Endothelial cell (in vitro differentiated cells): ENCODE data around the gene CCDC141. TPM values are rescaled to one million over a fixed set of nuclear protein-coding genes. Genes with fewer than 3 reads are reported as not detected.
"Not testable (repeated sequence)": the region's sequence is repeated elsewhere in the genome, so short reads cannot be mapped to it uniquely, and the experiment has no call there.

Experiments
- DNase-seq: peaks from one replicate; pipeline ENCODE4 v3.0.0; 2021; ENCODE audit warnings: low spot score
- H3K27ac Mint-ChIP-seq: one replicate; pipeline ENCODE4 v1.8.0; 2021; ENCODE audit warnings: mixed read lengths, inconsistent platforms; ENCODE audit not compliant: unreplicated experiment
- H3K27me3 Mint-ChIP-seq: one replicate; pipeline ENCODE4 v1.8.0; 2021; ENCODE audit warnings: mild to moderate bottlenecking, moderate library complexity, mixed read lengths, inconsistent platforms; ENCODE audit not compliant: unreplicated experiment
- H3K36me3 Mint-ChIP-seq: one replicate; pipeline ENCODE4 v1.8.0; 2021; ENCODE audit warnings: mild to moderate bottlenecking, low read depth, mixed read lengths, inconsistent platforms; ENCODE audit not compliant: unreplicated experiment
- H3K4me1 Mint-ChIP-seq: one replicate; pipeline ENCODE4 v1.8.0; 2021; ENCODE audit warnings: mild to moderate bottlenecking, mixed read lengths, inconsistent platforms; ENCODE audit not compliant: unreplicated experiment
- H3K4me3 Mint-ChIP-seq: one replicate; pipeline ENCODE4 v1.8.0; 2021; ENCODE audit warnings: mild to moderate bottlenecking, mixed read lengths, inconsistent platforms; ENCODE audit not compliant: unreplicated experiment
- H3K9me3 Mint-ChIP-seq: one replicate; pipeline ENCODE4 v1.8.0; 2021; ENCODE audit warnings: mixed read lengths, inconsistent platforms; ENCODE audit not compliant: unreplicated experiment
- long read RNA-seq: library from polyadenylated mRNA; unstranded; transcript quantifications from one replicate; pipeline ENCODE4 v2.0.0, GENCODE V29; 2020; ENCODE audit not compliant: unreplicated experiment
- total RNA-seq: library from RNA; stranded (reverse); fragmentation: NEBNext Ultra II Directional; extraction: Animal tissue kit (Norgen Biotek cat#: 25700); gene quantifications from one replicate; pipeline ENCODE4 v1.2.1, GENCODE V29; 2021; ENCODE audit not compliant: unreplicated experiment
- TF ChIP-seq, protein P1 (sequence below): fragments of 200-600 bp; sonication (generic); IDR thresholded peaks from one replicate; pipeline ENCODE4 v1.5.0; 2021; ENCODE audit warnings: antibody characterized with exemption; ENCODE audit not compliant: unreplicated experiment

Gene CCDC141, protein sequence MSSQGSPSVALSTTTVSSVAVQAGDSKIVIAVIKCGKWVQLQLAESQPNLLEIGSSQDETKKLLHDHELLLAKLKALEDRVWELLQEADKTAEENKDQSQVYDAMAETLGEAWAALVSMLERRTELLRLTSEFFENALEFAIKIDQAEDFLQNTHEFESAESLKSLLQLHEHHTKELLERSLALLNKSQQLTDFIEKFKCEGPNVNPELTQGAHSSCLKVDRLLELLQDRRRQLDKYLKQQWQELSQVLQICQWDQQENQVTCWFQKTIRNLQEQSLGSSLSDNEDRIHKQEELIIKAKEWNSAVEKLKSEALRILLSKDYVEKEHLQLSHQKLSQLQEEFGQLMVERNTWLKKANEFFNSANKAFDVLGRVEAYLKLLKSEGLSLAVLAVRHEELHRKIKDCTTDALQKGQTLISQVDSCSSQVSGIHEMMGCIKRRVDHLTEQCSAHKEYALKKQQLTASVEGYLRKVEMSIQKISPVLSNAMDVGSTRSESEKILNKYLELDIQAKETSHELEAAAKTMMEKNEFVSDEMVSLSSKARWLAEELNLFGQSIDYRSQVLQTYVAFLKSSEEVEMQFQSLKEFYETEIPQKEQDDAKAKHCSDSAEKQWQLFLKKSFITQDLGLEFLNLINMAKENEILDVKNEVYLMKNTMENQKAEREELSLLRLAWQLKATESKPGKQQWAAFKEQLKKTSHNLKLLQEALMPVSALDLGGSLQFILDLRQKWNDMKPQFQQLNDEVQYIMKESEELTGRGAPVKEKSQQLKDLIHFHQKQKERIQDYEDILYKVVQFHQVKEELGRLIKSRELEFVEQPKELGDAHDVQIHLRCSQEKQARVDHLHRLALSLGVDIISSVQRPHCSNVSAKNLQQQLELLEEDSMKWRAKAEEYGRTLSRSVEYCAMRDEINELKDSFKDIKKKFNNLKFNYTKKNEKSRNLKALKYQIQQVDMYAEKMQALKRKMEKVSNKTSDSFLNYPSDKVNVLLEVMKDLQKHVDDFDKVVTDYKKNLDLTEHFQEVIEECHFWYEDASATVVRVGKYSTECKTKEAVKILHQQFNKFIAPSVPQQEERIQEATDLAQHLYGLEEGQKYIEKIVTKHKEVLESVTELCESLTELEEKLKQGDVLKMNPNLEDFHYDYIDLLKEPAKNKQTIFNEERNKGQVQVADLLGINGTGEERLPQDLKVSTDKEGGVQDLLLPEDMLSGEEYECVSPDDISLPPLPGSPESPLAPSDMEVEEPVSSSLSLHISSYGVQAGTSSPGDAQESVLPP (N-terminal part only)
- 0.67 TPM for total RNA-seq
- long read RNA-seq, result 0 reads

DNA sequence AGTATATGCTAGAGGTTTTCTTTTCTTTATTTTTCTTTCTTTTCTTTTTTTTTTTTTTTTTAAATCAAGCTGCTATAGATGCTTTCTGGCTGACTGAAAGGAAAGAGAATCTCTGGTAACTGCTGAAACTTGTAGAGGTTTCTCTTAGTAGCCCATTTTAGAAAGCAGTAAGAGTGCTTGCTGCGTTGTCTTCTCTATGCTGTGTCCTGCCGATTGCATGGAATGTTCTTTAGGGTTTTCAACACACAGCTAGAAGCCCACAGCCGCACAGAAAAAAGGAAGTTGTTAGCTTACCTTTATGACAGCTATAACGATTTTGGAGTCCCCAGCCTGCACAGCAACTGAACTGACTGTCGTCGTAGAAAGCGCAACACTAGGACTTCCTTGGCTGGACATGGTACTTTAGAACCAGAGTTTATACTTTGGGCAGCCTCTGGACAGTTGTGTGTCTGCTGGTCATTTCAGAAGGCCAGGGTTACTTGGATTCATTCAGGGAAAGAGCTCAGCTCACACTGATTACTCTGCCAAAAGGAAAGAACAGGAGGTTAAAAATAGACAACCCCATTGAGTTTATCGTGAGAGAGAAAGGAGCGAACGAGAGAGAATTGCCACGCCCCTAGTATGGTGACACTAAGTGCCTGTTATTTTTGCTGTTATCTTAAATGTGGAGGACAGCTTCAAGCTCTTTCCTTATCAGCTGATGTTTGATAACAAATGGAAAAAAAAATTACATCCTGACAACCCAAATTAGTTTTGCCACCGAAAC is at the start of gene CCDC141:
CCDC141 (minus strand) TSS at position 592 of the 766 bp plus-strand sequence; CDS start at position 396, 196 bp downstream.
- no peaks in the 10 kb centered on the region for H3K9me3 Mint-ChIP-seq
- H3K4me1 Mint-ChIP-seq, result peaks cover 16% of the 10 kb centered on the region
- TF ChIP-seq, protein P1, sequence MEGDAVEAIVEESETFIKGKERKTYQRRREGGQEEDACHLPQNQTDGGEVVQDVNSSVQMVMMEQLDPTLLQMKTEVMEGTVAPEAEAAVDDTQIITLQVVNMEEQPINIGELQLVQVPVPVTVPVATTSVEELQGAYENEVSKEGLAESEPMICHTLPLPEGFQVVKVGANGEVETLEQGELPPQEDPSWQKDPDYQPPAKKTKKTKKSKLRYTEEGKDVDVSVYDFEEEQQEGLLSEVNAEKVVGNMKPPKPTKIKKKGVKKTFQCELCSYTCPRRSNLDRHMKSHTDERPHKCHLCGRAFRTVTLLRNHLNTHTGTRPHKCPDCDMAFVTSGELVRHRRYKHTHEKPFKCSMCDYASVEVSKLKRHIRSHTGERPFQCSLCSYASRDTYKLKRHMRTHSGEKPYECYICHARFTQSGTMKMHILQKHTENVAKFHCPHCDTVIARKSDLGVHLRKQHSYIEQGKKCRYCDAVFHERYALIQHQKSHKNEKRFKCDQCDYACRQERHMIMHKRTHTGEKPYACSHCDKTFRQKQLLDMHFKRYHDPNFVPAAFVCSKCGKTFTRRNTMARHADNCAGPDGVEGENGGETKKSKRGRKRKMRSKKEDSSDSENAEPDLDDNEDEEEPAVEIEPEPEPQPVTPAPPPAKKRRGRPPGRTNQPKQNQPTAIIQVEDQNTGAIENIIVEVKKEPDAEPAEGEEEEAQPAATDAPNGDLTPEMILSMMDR, result no peak
- no peak for DNase-seq
- H3K27me3 Mint-ChIP-seq, result no peaks in the 10 kb centered on the region
- no peak within 1 kb of the TSS for H3K4me3 Mint-ChIP-seq
- H3K36me3 Mint-ChIP-seq, result no peaks in the 10 kb centered on the region
- H3K27ac Mint-ChIP-seq, result no peak within 1 kb of the TSS

DNA sequence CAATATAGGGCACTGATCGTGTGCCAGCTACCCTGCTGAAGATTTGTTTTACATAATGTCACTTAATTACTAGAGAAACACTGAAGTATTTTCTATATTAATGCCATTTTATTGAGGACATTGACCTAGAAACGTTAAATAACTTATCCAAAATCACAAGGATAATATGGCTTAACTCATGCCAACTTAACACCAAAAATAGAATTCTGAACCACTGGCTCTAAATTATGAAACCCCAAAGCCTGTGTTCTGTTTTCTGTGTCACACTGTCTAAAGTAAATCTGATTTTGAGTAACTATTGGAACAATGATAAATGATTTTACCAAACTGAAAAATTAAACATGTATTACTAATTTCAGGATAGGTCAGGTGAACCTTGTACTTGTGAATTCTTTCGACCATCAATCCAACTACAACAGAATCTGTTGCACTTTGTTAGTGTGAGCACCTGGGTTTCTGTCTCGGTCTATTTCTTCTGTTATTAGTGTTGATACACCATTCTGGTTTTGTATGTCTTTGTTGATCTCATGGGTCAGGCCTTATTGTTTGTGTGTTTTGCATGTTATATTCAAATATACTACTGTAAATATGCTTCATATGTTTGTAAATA is 48.2 kb upstream of the CCDC141 start:
- DNase-seq, result no peak
- TF ChIP-seq, protein P1, result no peak
- Mint-ChIP-seq H3K4me3 (no peak overlapping the region), H3K36me3 (peaks cover 4% of the 10 kb centered on the region), H3K27ac (no peak overlapping the region), H3K9me3 (no peaks in the 10 kb centered on the region), H3K4me1 (no peaks in the 10 kb centered on the region), H3K27me3 (no peaks in the 10 kb centered on the region)

GRCh38 chr2:179097131-179097530 is 47.2 kb upstream of the CCDC141 start:
- no peak overlapping the region for H3K27ac Mint-ChIP-seq
- TF ChIP-seq, protein P1, result no peak
- H3K27me3 Mint-ChIP-seq, result no peaks in the 10 kb centered on the region
- H3K4me3 Mint-ChIP-seq, result no peak overlapping the region
- H3K9me3 Mint-ChIP-seq, result no peaks in the 10 kb centered on the region
- H3K36me3 Mint-ChIP-seq, result peaks cover 4% of the 10 kb centered on the region
- no peaks in the 10 kb centered on the region for H3K4me1 Mint-ChIP-seq
- DNase-seq, result no peak

DNA sequence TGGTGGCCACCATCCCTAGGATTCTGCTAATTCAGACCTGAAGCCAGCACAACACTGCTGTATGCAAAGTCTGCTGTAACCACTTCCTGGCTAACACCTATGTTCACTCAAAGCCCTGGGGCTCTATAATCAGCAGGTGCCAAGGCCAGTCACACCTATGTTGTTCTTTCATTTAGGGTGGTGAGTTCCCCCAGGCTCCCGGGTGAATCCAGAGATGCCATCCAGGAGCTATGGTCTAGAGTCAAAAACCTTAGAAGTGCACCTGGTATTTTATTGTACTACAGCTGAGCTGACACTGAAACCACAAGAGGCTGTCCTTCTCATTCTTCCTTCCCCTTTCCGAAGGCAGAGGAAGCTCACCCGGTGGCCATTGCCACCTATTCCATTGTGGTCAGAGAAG is 46.2 kb upstream of the CCDC141 start:
- Mint-ChIP-seq H3K36me3 (peaks cover 4% of the 10 kb centered on the region), H3K9me3 (no peaks in the 10 kb centered on the region), H3K4me3 (no peak overlapping the region), H3K4me1 (no peaks in the 10 kb centered on the region), H3K27ac (no peak overlapping the region), H3K27me3 (no peaks in the 10 kb centered on the region)
- TF ChIP-seq, protein P1, result no peak
- no peak for DNase-seq

DNA sequence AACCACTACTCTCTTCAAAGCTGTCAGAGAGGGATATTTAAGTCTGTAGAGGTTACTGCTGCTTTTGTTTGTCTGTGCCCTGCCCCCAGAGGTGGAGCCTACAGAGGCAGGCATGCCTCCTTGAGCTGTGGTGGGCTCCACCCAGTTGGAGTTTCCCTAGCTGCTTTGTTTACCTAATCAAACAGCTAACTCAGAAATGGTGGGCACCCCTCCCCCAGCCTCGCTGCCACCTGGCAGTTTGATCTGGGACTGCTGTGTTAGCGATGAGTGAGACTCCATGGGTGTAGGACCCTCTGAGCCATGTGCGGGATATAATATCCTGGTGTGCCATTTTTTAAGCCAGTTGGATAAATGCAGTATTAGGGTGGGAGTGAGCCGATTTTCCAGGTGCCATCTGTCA is 43.0 kb upstream of the CCDC141 start:
- H3K27ac Mint-ChIP-seq, DNase-seq, H3K36me3 Mint-ChIP-seq, H3K4me3 Mint-ChIP-seq, H3K9me3 Mint-ChIP-seq, H3K4me1 Mint-ChIP-seq, H3K27me3 Mint-ChIP-seq: not testable (repeated sequence)
